ENCODE results near the gene A2M.

A2M gene

GRCh38 chr12:9027161-9028059, 88.3 kb downstream of the A2M start:
- Histone ChIP-seq H3K9me3 (ENCODE audit: severe bottlenecking) (no peaks in the 10 kb centered on the region), H3K36me3 (ENCODE audit: low read depth) (no peaks in the 10 kb centered on the region), H3K4me3 (ENCODE audit: severe bottlenecking) (no peak overlapping the region), H3K27me3 (ENCODE audit: insufficient read depth, poor library complexity, severe bottlenecking) (no peaks in the 10 kb centered on the region), H3K4me1 (ENCODE audit: insufficient read depth, poor library complexity, severe bottlenecking) (no peaks in the 10 kb centered on the region), H3K27ac (ENCODE audit: poor library complexity, severe bottlenecking) (no peak overlapping the region)
- ATAC-seq (ENCODE audit: low read depth) (no peak), DNase-seq (ENCODE audit: low spot score) (no peak)
- TF ChIP-seq CTCF (IDR thresholded peaks at IDR 0.05; ENCODE audit: poor library complexity, severe bottlenecking): no peak

GRCh38 chr12:9024512-9024911, 91.2 kb downstream of the A2M start:
- Histone ChIP-seq H3K4me3 (ENCODE audit: severe bottlenecking) (no peak overlapping the region), H3K9me3 (ENCODE audit: severe bottlenecking) (no peaks in the 10 kb centered on the region), H3K27me3 (ENCODE audit: insufficient read depth, poor library complexity, severe bottlenecking) (no peaks in the 10 kb centered on the region), H3K27ac (ENCODE audit: poor library complexity, severe bottlenecking) (no peak overlapping the region), H3K4me1 (ENCODE audit: insufficient read depth, poor library complexity, severe bottlenecking) (no peaks in the 10 kb centered on the region), H3K36me3 (ENCODE audit: low read depth) (no peaks in the 10 kb centered on the region)
- no peak for TF ChIP-seq CTCF (IDR thresholded peaks at IDR 0.05; ENCODE audit: poor library complexity, severe bottlenecking)
- ATAC-seq (ENCODE audit: low read depth) (no peak), DNase-seq (ENCODE audit: low spot score) (no peak)

GRCh38 chr12:9022592-9022991, 93.1 kb downstream of the A2M start:
- Histone ChIP-seq H3K27me3 (ENCODE audit: insufficient read depth, poor library complexity, severe bottlenecking) (no peaks in the 10 kb centered on the region), H3K4me3 (ENCODE audit: severe bottlenecking) (no peak overlapping the region), H3K4me1 (ENCODE audit: insufficient read depth, poor library complexity, severe bottlenecking) (no peaks in the 10 kb centered on the region), H3K36me3 (ENCODE audit: low read depth) (no peaks in the 10 kb centered on the region), H3K27ac (ENCODE audit: poor library complexity, severe bottlenecking) (no peak overlapping the region), H3K9me3 (ENCODE audit: severe bottlenecking) (no peaks in the 10 kb centered on the region)
- TF ChIP-seq CTCF (IDR thresholded peaks at IDR 0.05; ENCODE audit: poor library complexity, severe bottlenecking): no peak
- ATAC-seq (ENCODE audit: low read depth): no peak
- DNase-seq (ENCODE audit: low spot score): no peak
